DMS153 treated with DMSO at 0.1 percent for 48 hours (cell line): ENCODE data around the gene WRAP73.
"Not testable (repeated sequence)": the region's sequence is repeated elsewhere in the genome, so short reads cannot be mapped to it uniquely, and the experiment has no call there.

Source experiments
- DNase-seq: peaks from one replicate; lab custom pipeline; 2025; ENCODE audit not compliant: unreplicated experiment; lab: John Stamatoyannopoulos, UW

Gene WRAP73

DNA sequence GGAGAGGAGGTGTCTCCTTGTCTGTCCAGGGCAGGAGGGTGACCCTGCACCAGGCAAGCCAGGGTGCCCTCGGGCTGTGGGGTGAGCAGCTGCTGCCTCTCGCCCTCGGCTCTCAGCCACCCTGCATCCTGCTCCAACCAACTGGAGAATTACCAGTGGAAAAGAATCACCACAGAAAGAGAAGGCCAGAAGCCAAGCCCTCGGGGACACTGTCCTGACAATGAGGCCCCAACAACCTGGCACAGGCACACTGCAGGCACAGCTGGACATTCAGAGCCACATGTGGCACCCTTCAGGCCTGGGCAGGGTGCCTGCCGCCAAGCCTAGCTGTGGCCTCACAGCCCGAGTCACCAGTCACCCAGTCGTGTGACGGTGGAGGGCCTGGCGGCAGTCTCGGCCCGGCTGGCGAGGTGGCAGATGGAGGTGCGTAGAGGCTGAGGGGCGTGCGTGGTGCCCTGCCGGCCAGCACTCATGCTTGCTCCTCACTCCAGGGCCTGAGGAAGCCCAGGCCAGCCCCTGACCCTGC, 50.6 kb downstream of the WRAP73 start:
- no peak for DNase-seq

DNA sequence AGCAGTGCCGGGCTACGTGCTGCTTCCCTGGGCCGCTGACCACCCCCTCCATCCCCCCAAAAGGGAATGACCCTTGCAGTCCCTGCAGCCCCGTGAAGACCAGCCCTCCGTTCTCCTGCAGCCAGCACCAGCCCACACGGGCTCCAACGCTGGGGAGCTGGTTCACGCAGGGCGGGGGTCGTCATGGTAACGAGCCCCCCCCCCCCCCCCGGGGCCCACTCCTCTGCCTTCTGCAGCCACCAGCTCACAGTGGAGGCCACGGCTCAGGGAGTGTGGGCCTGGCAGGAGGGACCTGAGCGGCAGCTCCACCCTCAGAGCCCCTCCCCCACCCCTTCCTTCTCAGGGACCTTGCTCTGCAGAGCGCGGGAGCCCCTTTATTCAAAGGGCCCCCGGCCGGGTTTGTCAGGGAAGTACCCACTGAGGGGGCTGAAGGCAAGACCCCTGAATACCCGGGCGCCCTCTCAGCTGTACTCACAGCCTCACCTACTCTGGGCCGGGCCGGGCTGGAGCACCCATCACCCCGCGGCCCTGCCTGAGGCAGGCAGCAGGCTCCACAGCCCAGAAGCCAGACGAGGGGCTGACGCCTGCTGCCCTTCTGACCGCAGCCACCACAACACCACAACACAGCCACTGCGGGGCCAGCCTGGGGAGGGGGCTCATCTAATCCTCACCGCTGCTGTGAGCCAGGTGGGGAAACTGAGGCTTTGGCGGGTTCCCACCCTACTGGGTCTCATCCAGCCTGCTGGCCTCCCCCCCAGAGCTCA, 51.2 kb downstream of the WRAP73 start:
- DNase-seq, result no peak

DNA sequence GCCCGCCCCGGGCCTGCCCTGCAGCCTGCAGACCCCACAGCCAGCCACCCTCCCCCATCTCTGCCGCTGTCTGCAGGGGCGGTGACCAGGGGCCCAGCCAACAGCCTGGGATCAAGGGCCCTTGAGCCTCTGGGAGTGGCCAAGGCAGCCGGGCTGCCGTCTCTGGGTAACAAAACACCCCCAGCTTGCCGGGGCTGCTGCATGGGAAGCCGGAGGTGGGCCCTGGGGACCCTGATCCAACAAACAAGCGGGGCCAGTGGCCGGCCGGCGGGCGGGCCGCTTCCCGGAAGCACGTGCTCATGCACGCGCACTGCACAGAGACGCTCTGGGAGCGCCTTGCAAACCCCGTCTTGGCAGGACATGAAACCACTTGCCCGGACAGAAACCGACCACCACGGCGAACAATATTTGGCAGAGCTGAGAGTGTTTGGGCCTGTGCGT, 51.8 kb downstream of the WRAP73 start:
- no peak for DNase-seq

DNA sequence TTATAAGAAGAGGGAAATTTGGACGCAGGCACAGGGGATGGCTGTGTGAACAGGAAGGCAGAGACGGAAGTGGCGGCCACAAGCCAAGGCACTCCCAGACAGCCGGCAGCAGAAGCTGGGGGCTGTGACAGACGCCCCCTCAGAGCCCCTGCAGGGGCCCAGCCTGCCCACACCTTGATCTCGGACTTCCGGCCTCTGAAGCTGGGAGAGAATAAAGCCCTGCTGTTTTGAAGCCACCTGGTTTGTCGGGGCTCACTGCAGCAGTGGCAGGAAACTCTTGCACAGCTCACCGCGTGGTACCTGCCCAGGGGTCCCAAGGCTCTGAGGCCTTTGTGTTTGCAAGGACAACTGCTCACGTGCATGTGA, 52.3 kb downstream of the WRAP73 start:
- no peak for DNase-seq

DNA sequence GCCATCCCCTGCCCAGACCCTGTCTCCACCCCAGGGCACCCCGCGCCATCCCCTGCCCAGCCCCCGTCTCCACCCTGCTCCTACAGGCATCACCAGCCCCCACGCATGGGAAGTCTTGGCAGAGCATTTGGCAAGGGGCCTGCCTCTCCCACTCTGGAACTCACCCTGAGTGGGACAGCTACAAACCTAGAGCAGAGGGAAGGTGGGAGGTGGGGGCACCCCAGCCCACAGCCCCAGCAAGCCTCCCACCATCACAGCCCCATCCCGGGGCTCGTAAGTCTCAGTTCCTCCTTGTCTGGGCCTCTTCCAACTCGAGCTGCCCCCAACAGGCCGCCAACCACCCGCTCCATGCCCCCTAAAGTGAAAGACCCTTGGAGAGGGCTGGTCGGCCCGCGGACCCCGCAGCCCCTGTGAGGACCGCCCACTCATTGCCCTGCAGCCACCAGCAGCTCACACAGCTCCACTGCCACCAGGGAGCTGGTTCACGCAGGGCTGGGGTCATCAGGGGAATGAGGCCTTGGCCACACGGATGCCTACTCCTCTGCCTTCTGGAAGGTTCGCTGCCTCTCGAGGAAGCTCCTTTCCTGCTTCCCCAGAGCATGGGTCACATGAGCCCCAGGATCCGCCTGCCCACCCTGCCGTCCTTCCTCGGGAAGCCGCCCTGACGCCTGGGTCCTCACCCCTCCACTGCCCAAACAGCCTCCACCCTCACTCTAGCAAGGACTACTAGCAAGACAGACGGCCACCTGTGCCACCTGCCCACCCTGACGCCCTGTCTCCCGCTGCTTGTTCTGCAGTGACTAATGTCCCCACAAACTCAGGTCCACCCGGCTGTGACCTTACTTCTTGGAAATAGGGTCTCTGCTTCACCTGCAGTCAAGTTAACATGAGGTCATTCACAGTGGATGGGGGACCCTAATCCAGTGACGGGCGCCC, 53.0 kb downstream of the WRAP73 start:
- no peak for DNase-seq

DNA sequence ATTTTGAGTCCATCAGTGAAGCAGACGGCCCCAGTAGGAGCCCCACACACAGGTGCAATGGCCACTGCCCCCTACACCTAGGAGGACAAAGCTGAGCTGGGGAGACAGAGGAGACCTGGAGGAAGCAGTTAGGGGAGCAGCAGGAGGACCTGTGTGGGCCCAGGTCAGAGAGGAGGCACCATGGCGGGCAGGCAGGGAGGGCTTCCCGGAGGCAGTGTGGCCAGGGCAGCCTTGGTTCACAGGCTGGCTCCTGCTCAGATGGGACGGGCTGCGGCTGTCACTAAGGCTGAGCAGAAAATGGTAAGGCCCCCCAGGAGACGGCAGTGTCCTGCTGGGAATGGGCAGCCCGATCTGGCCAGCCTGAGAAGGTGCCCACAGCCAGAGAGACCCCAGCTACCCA, 54.0 kb downstream of the WRAP73 start:
- no peak for DNase-seq

DNA sequence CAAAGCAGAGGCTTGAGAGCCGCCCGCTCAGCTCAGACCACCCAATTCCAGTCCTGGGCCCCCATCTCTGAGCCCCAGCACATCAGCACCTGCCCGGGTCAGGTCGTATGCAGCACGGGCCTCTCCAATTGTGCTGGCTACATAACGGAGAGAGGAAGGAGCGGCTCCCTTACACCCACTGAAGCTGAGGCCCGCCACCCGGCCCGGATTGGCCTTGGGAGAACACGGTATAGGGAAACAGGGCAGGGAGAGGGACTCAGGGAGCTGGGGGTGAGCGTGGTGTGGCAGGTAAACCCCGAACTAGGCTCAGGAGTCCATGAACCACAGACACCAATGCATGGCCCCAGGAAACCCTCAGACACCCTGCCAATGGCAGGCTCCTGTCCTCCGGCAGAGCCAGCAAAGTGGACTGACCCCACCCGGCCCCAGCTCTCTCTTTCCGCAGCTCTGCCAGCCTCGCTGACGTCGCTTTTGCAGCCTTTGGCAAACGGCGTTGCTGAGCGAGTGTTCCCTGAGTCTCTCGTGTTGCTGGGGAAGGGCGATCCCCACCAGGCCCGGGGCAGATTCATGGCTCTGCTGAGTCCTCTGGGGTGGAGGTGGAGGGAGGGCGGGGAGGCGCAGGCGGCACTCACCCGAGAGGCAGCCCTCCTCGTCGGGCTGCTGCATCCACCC, 55.1 kb downstream of the WRAP73 start:
- DNase-seq, result no peak

DNA sequence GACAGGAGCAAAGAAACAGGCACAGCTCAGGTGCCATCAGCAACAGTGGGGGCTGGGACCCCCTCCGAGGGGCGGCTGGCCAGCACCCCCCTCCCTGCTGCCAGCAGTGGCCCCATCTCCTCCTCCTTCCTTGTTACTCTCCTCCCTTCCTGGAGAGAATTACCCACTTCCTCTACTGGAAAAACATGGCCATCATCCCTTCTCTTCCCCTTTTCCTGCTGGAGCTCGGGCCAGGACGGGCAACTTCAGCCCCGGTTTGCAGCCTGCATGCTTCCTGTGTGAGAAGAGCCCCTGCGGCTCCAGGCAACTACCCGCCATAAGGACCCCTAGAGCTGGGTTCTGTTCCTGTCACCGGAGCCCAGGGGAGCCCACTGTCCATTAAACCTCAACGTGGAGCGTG, 56.2 kb downstream of the WRAP73 start:
- DNase-seq, result no peak

DNA sequence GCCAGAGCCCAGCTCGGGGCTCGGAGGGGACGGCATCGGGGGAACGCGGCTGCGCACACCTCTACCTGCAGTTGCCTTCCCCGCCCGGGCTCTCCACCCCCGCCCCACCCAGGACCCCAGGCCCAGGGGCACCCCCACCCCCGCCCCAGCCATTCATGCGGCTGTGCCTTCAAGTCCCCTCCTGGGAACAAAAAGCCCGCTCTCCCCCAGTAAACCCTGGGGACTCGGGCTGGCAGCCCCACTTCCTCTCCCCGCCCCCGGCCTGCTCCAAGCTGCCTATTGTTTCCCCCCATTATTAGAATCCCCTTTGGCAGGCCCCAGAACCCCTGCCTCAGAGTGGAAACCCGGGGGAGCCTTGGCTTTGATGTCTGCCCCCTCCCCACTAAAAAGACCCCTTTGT, 56.6 kb downstream of the WRAP73 start:
- no peak for DNase-seq

DNA sequence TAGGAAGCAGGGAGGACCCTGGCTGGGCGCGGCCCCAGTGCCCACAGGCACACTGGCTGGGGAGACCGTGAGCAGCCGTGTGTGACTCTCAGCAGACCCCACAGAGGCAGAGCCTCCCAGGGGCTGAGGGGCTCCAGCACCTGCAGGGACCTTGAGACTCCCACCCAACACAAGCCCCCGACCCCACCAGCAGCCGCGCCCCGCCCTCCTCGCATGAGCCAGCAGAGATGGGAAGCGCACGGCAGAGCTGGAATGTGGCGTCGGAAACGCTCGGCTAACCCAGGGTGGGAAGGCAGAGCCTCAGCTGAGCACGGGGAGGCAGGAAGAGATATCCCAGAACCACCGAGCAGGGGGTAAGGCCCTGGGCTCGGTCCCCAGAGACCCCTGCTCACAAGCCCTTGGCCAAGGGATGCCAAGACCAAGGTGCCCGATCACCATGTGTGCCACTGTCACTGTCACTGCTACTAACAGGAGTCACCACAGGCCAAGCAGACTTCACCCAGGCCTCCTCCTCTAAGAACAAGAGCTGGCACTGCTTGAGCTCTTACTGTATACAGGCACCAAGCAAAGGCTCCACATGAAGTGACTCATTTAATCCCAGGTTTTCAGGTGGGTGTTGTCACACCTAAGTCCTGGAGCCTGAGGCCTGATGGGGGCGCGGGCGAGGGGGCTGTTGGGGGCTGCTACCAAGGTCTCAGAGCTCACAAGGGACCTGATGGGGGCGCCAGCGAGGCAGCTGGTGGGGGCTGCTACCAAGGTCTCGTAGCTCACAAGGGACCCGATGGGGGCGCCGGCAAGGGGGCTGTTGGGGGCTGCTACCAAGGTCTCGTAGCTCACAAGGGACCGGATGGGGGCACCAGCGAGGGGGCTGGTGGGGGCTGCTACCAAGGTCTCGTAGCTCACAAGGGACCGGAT, 58.7 kb downstream of the WRAP73 start:
- no peak for DNase-seq

DNA sequence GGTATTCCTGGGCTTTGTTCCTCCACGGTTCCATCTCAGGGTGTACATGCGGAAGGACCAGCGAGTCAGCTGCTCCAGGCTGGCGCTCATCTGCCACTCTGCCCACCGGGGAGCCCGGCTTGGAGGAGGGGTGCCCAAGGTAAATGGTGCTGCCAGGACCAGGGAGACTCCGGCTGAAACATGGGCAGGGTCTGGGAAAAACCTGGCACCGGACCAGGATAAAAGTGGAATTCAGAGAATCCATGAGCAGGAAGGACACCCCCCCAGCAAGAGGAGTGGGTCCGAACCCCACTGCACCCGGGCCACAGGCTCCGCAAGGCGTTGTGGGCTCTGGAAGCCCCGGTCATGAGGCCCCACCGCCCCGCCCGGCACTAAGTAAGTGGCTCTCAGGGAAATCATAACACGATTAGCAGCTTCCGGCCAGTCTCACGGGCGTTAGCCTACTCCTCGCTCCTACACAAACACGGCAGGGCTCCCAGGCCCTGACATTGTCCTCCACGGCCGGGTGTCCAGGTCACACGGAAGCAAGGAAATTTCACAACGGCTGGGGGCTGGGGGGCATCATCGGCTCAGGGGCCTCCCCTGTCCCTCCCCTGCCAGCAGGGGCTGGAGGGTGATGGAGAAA, 59.7 kb downstream of the WRAP73 start:
- DNase-seq, result no peak

DNA sequence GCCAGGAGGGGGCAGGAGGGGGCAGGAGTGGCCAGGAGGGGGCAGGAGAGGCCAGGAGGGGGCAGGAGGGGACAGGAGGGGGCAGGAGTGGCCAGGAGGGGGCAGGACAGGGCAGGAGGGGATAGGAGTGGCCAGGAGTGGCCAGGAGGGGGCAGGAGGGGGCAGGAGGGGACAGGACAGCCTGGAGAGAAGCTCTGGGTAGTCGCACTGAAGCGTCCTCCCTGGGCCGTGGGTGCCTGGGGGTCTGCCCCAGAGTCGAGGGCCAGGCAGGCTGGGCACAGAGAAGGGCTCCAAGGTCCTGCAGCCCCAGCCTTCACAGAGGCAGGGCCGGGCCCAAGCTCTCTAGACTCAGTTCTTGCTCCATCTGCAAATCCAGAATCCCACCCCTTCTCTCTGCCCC, 61.5 kb downstream of the WRAP73 start:
- no peak for DNase-seq

DNA sequence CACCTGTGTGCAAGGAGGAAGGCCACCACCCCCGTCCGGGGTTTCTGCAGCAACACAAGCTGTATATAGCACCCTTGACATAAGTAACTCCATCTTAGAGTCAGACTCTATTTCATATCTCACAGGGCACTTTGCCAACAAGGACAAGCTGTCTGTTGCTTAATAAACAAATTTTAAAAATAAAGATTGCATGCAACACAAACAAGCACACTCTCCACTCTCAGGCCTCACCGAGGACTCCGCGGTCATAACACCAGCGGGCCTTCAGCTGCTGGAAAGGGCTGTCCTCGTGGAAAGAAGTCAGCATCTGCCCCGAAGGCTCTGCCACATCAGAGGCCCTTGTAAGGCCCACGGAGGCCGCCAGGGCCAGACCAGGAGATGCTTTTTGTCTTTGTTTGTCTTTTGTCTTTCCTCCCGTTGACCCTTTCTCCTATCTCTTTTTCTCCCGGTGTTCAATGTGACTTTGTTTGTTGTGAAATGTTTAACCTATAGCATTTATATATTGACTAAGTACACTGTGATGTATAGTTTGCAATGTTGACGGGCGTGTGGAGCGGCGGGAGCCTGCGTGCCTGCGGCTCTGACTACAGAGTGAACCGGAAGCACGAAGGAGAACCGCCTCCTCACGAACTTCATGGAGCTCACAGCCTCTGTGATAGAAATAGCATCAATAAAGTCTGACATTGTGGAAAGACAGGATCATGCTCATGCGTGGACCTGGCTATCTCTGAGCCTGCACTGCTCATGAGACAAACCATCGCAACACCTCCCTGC, 62.7 kb downstream of the WRAP73 start:
- DNase-seq, result no peak

DNA sequence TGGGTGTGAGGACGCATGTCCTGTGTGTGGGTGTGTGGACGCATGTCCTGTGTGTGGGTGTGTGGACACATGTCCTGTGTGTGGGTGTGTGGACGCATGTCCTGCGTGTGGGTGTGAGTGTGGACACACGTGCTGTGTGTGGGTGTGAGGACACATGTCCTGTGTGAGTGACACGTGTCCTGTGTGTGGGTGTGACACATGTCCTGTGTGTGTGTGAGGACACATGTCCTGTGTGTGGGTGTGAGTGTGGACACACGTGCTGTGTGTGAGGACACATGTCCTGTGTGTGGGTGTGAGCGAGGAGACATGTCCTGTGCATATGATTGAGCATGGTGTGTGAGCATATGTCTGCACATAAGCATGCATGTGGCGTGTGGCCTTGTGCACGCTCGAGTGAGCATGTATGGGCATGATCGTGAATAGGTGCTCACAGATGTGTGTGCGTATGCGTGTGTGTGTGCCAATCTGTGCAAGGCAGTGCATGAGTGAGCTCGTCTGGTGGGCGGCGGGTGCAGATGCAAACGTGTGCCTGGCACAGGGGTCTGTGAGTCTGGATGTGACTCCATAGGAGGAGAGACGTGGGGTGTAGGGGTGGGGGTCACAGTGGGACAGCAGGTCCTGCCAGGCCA, 63.8 kb downstream of the WRAP73 start:
- DNase-seq, result no peak

DNA sequence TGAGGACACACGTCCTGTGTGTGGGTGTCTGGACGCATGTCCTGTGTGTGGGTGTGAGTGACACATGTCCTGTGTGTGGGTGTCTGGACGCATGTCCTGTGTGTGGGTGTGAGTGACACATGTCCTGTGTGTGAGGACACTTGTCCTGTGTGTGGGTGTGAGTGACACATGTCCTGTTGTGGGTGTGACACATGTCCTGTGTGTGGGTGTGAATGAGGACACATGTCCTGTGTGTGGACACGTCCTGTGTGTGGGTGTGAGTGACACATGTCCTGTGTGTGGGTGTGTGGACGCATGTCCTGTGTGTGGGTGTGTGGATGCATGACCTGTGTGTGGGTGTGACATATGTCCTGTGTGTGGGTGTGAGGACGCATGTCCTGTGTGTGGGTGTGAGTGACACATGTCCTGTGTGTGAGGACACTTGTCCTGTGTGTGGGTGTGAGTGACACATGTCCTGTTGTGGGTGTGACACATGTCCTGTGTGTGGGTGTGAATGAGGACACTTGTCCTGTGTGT, 64.5 kb downstream of the WRAP73 start:
- not testable (repeated sequence) for DNase-seq

DNA sequence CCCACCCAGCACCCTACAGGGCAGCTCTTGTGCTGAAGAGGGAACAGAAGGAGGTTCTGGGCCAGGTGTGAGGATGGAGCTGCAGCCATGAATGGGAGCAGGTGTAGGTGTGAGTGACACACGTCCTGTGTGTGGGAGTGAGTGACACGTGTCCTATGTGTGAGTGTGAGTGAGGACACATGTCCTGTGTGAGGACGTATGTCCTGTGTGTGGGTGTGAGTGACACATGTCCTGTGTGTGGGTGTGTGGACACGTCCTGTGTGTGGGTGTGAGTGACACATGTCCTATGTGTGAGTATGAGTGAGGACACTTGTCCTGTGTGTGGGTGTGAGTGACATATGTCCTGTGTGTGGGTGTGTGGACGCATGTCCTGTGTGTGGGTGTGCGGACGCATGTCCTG, 65.0 kb downstream of the WRAP73 start:
- DNase-seq, result no peak

DNA sequence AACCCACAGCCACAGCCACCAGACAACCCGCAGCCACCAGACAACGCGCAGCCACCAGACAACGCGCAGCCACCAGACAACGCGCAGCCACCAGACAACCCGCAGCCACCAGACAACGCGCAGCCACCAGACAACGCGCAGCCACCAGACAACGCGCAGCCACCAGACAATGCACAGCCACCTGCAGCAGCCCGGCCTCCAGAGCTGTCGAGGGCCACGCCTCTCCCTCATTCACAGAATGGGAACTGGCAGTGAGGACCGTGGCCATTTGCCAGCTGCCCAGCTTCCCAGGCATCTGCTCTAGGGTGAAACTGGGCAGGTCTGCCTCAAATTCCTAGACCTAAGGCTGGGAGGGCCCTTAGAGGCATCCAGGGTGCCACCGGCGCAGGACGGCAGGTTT, 66.2 kb downstream of the WRAP73 start:
- not testable (repeated sequence) for DNase-seq

DNA sequence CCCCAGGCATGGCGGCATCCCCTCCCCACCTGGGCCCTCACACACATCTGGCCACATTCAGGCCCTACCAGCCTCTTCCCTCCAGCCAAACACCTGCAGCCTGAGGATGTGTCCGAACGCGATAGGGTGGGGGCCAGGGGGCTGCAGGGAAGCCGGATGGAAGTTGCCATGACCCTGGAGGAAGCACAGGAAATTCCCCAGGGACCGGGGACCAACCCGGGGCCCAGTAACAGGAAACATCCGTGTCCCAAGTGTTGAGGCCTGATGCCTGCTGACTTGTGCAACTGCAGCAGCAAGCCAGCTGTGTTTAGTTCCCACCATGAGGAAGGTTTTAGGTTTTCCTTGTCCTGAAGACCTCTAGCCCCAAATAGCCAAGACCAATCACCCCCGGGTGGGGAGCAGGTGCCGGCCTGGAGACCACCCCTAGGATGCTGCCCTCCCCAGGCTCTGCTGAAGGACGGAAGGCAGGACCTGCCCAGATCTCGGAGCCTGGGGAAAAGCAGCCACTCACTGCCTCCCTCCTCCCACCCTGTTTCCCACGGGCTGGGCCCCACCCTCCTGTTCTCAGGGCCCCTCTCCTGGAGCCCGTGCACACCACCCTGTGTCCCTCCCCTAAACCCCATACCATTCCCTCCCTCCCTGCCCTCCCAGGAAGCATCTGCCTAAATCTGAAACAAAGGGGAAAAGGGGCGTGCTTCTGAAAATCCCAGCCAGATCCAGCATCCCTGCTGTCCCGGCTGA, 68.4 kb downstream of the WRAP73 start:
- no peak for DNase-seq
